H9 (cell line): Measurements from ENCODE around the gene CUL4B. TPM values are rescaled to one million over a fixed set of nuclear protein-coding genes. Genes with fewer than 3 reads are reported as not detected.
A peak's percentile ranks its signal among the peaks of the same experiment; 100 is the strongest.

Source experiments
- DNase-seq: peaks from one replicate; pipeline ENCODE4 v3.0.0-alpha.2; 2017
- H2AFZ ChIP-seq: one replicate; pipeline ENCODE4 v1.6.1; 2013; ENCODE audit warnings: mild to moderate bottlenecking, low read length, control low read depth, moderate library complexity
- H2AK5ac ChIP-seq: 2 replicates; pipeline ENCODE4 v1.6.1; 2013; ENCODE audit warnings: low read length, control low read depth, mixed read lengths; ENCODE audit not compliant: insufficient read length
- H2BK120ac ChIP-seq: one replicate; pipeline ENCODE4 v1.6.1; 2013; ENCODE audit warnings: low read depth, mild to moderate bottlenecking, low read length, control low read depth, inconsistent platforms; ENCODE audit not compliant: poor library complexity, severe bottlenecking
- H2BK12ac ChIP-seq: 2 replicates; pipeline ENCODE4 v1.6.1; 2013; ENCODE audit warnings: low read length, control low read depth, mixed read lengths, low read depth; ENCODE audit not compliant: insufficient read length
- H2BK15ac ChIP-seq: 2 replicates; pipeline ENCODE4 v1.6.1; 2013; ENCODE audit warnings: low read depth, low read length, control low read depth
- H2BK20ac ChIP-seq: one replicate; pipeline ENCODE4 v1.6.1; 2013; ENCODE audit warnings: low read depth, mild to moderate bottlenecking, low read length, control low read depth, inconsistent platforms; ENCODE audit not compliant: poor library complexity, severe bottlenecking
- H2BK5ac ChIP-seq: 2 replicates; pipeline ENCODE4 v1.6.1; 2013; ENCODE audit warnings: low read length, control low read depth, mixed read lengths; ENCODE audit not compliant: insufficient read length
- H3K14ac ChIP-seq: 2 replicates; pipeline ENCODE4 v1.6.1; 2013; ENCODE audit warnings: low read length, control low read depth; ENCODE audit not compliant: insufficient read depth
- H3K18ac ChIP-seq: 2 replicates; pipeline ENCODE4 v1.6.1; 2013; ENCODE audit warnings: low read depth, mild to moderate bottlenecking, mixed read lengths, low read length, control low read depth; ENCODE audit not compliant: insufficient read length
- H3K23ac ChIP-seq: 2 replicates; pipeline ENCODE4 v1.6.1; 2013; ENCODE audit warnings: low read length, control low read depth, mixed read lengths, low read depth; ENCODE audit not compliant: insufficient read length
- H3K23me2 ChIP-seq: 2 replicates; pipeline ENCODE4 v1.6.1; 2013; ENCODE audit warnings: low read depth, mild to moderate bottlenecking, mixed read lengths, low read length, control low read depth; ENCODE audit not compliant: insufficient read length, poor library complexity, severe bottlenecking
- H3K27ac ChIP-seq: 2 replicates; pipeline ENCODE4 v1.5.1; 2013; ENCODE audit warnings: low read length, control low read depth, mixed read lengths, low read depth; ENCODE audit not compliant: insufficient read length
- H3K27me3 ChIP-seq: 2 replicates; pipeline ENCODE4 v1.6.1; 2013; ENCODE audit warnings: low read length, control low read depth, inconsistent platforms; ENCODE audit not compliant: insufficient read depth
- H3K4ac ChIP-seq: 2 replicates; pipeline ENCODE4 v1.6.1; 2013; ENCODE audit warnings: low read depth, mild to moderate bottlenecking, control low read depth, inconsistent platforms, low read length, moderate library complexity
- H3K4me1 ChIP-seq: 2 replicates; pipeline ENCODE4 v1.6.1; 2013; ENCODE audit warnings: low read length, control low read depth, inconsistent platforms; ENCODE audit not compliant: insufficient read depth
- H3K4me2 ChIP-seq: 2 replicates; pipeline ENCODE4 v1.6.1; 2013; ENCODE audit warnings: low read length, control low read depth, mixed read lengths; ENCODE audit not compliant: insufficient read length, insufficient read depth
- H3K56ac ChIP-seq: 2 replicates; pipeline ENCODE4 v1.6.1; 2013; ENCODE audit warnings: low read depth, mild to moderate bottlenecking, mixed read lengths, low read length, control low read depth; ENCODE audit not compliant: insufficient read length
- H3K79me1 ChIP-seq: 2 replicates; pipeline ENCODE4 v1.6.1; 2013; ENCODE audit warnings: low read depth, mild to moderate bottlenecking, moderate library complexity, low read length, control low read depth, inconsistent platforms; ENCODE audit not compliant: insufficient read depth, poor library complexity, severe bottlenecking
- H3K79me2 ChIP-seq: 2 replicates; pipeline ENCODE4 v1.6.1; 2013; ENCODE audit warnings: low read length, control low read depth, inconsistent platforms; ENCODE audit not compliant: insufficient read depth
- H3K9ac ChIP-seq: 2 replicates; pipeline ENCODE4 v1.6.1; 2013; ENCODE audit warnings: low read length, control low read depth, mixed read lengths; ENCODE audit not compliant: insufficient read length; ENCODE audit errors: extremely low read depth
- H3K9me3 ChIP-seq: one replicate; pipeline ENCODE4 v1.6.1; 2013; ENCODE audit warnings: low read depth, low read length, inconsistent platforms; ENCODE audit not compliant: control insufficient read depth
- H3T11ph ChIP-seq: one replicate; pipeline ENCODE4 v1.6.1; 2013; ENCODE audit warnings: mild to moderate bottlenecking, low read length, control low read depth, inconsistent platforms
- H4K20me1 ChIP-seq: one replicate; pipeline ENCODE4 v1.6.1; 2013; ENCODE audit not compliant: control insufficient read depth, insufficient read length, insufficient read depth
- H4K5ac ChIP-seq: 2 replicates; pipeline ENCODE4 v1.6.1; 2013; ENCODE audit warnings: low read depth, mild to moderate bottlenecking, mixed read lengths, low read length, control low read depth; ENCODE audit not compliant: insufficient read length
- H4K8ac ChIP-seq: replicated peaks from 2 replicates; pipeline ENCODE4 v1.6.1; 2013; ENCODE audit warnings: low read length, control low read depth, mixed read lengths, low read depth; ENCODE audit not compliant: insufficient read length
- H4K91ac ChIP-seq: 2 replicates; pipeline ENCODE4 v1.6.1; 2013; ENCODE audit warnings: low read depth, mild to moderate bottlenecking, moderate library complexity, mixed read lengths, low read length, control low read depth; ENCODE audit not compliant: insufficient read length
- H3K27ac Mint-ChIP-seq, 3 experiments: 2 replicates in 2 of 3; 3 replicates in 1 of 3; pipeline ENCODE4 v1.8.0; 2020 to 2021; ENCODE audit warnings: mixed read lengths in 3 of 3, mild to moderate bottlenecking in 1 of 3, moderate library complexity in 1 of 3
- H3K27me3 Mint-ChIP-seq: 2 replicates; pipeline ENCODE4 v1.8.0; 2021; ENCODE audit warnings: low read depth, mild to moderate bottlenecking, moderate library complexity, mixed read lengths
- H3K36me3 Mint-ChIP-seq, 3 experiments: 2 replicates in 2 of 3; 3 replicates in 1 of 3; pipeline ENCODE4 v1.8.0; 2020 to 2021; ENCODE audit warnings: low read depth in 3 of 3, mixed read lengths in 3 of 3; ENCODE audit not compliant: insufficient read depth in 1 of 3
- H3K4me1 Mint-ChIP-seq, 2 experiments: 2 replicates each; pipeline ENCODE4 v1.8.0; 2020; ENCODE audit warnings: mixed read lengths in 2 of 2
- H3K4me3 Mint-ChIP-seq, 2 experiments: 2 replicates in 1 of 2; 3 replicates in 1 of 2; pipeline ENCODE4 v1.8.0; 2020 to 2021; ENCODE audit warnings: mild to moderate bottlenecking in 2 of 2, mixed read lengths in 2 of 2, moderate library complexity in 1 of 2
- H3K9me3 Mint-ChIP-seq, 2 experiments: 2 replicates in 1 of 2; 3 replicates in 1 of 2; pipeline ENCODE4 v1.8.0; 2020; ENCODE audit warnings: mild to moderate bottlenecking in 2 of 2, mixed read lengths in 2 of 2, moderate library complexity in 1 of 2
- WGBS: extraction: QIAGEN DNeasy Blood & Tissue Kit; methylation state at CpG from one replicate; pipeline ENCODE4 v1.1.7; 2013; ENCODE audit warnings: missing lambda C conversion rate, low lambda C conversion rate, mixed read lengths; ENCODE audit not compliant: insufficient read length; ENCODE audit errors: extremely low coverage; 5-methylcytosine and 5-hydroxymethylcytosine counted together
- total RNA-seq: library from RNA; stranded (reverse); gene quantifications from 2 replicates; pipeline ENCODE4 v1.2.1, GENCODE V29; 2021
- TF ChIP-seq, protein P1 (sequence below): fragments of 200-600 bp; sonication (generic); conservative IDR thresholded peaks from 3 replicates; pipeline ENCODE4 v1.8.0; 2021; ENCODE audit warnings: antibody characterized with exemption, mild to moderate bottlenecking

The CUL4B gene
- total RNA-seq, 1 experiment from 2014 or later: 48.4 TPM

DNA sequence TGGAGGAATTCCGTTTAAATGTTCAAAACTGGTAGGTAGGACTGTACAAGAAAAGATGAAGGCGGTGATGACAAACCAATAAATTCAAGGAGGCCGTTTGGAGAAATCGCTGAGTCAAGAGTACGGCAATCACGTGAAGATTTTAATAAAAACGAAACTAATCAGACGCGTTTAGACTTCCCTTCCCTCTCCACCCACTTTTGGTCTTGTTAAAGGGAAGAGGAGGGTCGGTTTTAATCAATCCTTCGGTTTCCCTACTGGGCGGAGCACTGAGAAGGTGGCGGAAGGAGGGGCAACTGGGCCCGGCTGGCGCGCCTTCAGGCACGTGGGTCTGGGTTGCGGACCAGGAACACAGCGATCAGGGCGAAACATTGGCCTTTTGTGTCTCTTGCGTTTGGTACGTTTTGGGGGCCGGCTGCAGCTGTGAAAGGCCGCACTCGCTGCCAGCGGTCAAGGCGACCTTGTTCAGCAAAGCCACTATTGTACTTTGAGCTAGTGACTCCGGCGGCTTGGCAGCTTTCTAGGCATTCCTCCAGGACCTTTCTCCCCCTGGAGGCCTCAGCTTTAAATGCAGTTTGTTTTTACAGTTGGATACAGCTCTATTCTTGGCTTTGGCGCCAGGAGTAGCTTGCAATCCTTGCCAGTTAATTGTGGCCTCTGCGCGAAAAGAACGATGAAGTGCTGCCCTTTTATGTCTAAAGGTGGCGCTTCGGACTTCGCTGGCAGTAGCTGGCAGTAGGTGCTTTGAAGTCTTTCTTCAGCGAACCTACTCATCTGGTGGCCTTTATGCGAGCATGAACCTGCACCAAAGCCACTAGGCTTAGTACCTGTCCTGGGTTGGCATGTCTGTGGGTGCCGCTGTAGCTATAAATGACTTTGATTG lies 74.9 kb downstream of the CUL4B start:
- no peak overlapping the region for H3T11ph ChIP-seq
- H2AK5ac ChIP-seq: no peak overlapping the region
- no peak overlapping the region for H2BK5ac ChIP-seq
- no peaks in the 10 kb centered on the region for H3K4me1 ChIP-seq
- H4K20me1 ChIP-seq: no peaks in the 10 kb centered on the region
- H2BK12ac ChIP-seq: no peak overlapping the region
- Mint-ChIP-seq H3K4me1 (no peaks in the 10 kb centered on the region), H3K27ac (peak overlapping the region; percentile 87 to 96 (median 89); a peak in 5 of 7 replicates), H3K36me3 (peaks cover 0 to 4% (median 3%) of the 10 kb centered on the region in 3 experiments; a peak in 5 of 7 replicates), H3K4me3 (peak overlapping the region; percentile 70 to 78), H3K9me3 (peaks cover 61 to 67% of the 10 kb centered on the region in 2 experiments), H3K27me3 (peaks cover 2% of the 10 kb centered on the region; the same call in 1 of the 2 replicates)
- H2AFZ ChIP-seq: no peak overlapping the region
- H2BK120ac ChIP-seq: no peak overlapping the region
- no peak overlapping the region for H4K8ac ChIP-seq
- no peak overlapping the region for H4K91ac ChIP-seq
- H2BK15ac ChIP-seq: no peak overlapping the region
- H3K4me2 ChIP-seq: peak overlapping the region; percentile 65
- H3K79me2 ChIP-seq: no peaks in the 10 kb centered on the region
- H3K18ac ChIP-seq: peak overlapping the region; percentile 81
- H3K4ac ChIP-seq: no peak overlapping the region
- H3K56ac ChIP-seq: no peak overlapping the region
- no peaks in the 10 kb centered on the region for H3K79me1 ChIP-seq
- no peak overlapping the region for H4K5ac ChIP-seq
- no peak overlapping the region for H3K23ac ChIP-seq
- H3K14ac ChIP-seq: peak overlapping the region; percentile 89
- peak overlapping the region; percentile 64 for H3K9ac ChIP-seq
- no peaks in the 10 kb centered on the region for H3K27me3 ChIP-seq
- peak overlapping the region; percentile 18 for H3K27ac ChIP-seq
- H2BK20ac ChIP-seq: no peak overlapping the region
- WGBS: no CpG with 5 or more reads among the region's 39 CpGs
- H3K9me3 ChIP-seq: peaks cover 16% of the 10 kb centered on the region
- peak; percentile 78 for DNase-seq
- TF ChIP-seq, protein P1, sequence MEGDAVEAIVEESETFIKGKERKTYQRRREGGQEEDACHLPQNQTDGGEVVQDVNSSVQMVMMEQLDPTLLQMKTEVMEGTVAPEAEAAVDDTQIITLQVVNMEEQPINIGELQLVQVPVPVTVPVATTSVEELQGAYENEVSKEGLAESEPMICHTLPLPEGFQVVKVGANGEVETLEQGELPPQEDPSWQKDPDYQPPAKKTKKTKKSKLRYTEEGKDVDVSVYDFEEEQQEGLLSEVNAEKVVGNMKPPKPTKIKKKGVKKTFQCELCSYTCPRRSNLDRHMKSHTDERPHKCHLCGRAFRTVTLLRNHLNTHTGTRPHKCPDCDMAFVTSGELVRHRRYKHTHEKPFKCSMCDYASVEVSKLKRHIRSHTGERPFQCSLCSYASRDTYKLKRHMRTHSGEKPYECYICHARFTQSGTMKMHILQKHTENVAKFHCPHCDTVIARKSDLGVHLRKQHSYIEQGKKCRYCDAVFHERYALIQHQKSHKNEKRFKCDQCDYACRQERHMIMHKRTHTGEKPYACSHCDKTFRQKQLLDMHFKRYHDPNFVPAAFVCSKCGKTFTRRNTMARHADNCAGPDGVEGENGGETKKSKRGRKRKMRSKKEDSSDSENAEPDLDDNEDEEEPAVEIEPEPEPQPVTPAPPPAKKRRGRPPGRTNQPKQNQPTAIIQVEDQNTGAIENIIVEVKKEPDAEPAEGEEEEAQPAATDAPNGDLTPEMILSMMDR: peak; percentile 67
- no peaks in the 10 kb centered on the region for H3K23me2 ChIP-seq
